ENCODE measurements around the gene GSTP1.
"Not testable (repeated sequence)": the region's sequence is repeated elsewhere in the genome, so short reads cannot be mapped to it uniquely, and the experiment has no call there.

GSTP1 gene

DNA sequence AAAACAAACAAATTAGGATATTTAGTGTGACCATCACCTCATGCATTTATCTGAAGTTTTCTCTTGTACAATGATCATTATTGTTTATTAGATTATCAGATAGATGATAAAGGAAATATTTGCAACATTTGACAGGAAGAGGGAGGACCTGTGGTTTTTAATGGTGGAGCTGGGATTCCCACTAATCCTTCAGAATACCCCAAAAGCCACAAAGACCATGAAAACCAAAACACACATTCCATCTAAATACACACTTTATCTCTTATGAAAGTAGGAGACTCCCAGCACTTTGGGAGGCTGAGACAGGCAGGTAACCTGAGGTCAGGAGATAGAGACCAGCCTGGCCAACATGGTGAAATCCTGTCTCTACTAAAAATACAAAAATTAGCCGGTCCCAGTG is 15.5 kb downstream of the GSTP1 start:
- DNase-seq: no peak

DNA sequence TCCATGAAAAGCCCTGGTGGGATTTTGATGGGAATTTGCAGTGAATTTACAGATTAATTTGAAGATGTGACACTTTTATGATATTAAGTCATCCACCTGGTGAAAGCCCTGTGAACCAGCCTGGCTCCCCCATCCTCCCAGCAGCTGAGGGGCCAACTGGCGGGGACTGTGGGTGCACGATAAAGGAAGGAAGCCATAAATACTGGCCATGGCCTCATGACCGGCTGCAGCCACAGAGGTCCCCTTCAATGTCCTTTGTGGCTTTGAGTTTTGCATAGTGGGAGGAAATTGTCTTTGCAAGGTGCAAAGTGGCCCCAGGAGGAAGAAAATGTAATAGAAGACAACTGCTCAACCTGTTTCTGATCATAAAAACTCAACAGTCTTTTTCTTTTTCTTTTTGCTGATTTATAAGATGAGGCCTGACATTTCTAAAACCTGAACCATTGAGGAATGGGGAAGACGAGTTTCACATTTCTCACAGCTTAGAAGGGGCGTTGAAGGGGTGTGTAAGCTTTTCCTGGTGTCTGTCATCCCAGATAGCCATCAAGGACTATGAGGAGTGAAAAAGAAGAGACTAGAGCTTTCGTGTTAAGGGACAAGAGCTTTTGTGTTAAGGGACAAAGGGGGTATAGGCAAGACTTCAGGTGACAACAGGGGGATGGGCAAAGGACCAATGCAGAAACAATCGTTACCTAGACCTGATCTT is 16.9 kb downstream of the GSTP1 start:
- no peak for DNase-seq

DNA sequence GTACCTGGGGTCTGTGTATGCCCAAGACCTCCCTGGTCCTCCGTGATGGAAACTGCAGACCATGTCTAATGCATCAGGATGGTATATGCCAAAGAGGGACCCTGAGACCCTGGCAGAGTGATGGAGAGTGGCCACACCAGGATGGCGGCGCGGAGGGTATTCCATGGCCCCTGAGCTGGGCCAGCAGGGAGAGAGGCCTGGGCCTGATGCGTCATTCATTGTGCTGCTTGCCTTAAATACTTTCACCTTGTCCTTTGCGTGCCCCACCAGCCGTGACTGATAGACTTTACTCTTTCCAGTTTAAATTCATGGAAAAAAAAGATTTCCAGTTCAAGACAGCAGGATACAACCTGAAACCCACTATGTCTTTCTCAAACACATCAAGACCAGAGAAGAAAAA is 17.5 kb downstream of the GSTP1 start:
- no peak for DNase-seq

DNA sequence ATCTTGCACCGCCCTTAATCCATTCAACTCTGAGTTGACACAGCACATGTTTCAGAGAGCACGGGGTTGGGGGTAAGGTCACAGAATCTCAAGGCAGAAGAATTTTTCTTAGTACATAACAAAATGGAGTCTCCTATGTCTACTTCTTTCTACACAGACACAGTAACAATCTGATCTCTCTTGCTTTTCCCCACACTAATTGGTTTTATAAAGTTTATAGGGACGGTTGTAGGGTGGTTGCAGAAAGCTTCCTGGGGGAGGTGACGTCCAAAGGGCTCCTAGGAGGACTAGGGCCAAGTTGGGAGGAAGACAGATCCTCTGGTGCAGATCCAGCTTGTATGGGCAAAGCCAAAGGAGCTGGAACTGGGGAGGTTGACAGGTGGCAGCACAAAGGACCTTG is 20.5 kb downstream of the GSTP1 start:
- DNase-seq: not testable (repeated sequence)

DNA sequence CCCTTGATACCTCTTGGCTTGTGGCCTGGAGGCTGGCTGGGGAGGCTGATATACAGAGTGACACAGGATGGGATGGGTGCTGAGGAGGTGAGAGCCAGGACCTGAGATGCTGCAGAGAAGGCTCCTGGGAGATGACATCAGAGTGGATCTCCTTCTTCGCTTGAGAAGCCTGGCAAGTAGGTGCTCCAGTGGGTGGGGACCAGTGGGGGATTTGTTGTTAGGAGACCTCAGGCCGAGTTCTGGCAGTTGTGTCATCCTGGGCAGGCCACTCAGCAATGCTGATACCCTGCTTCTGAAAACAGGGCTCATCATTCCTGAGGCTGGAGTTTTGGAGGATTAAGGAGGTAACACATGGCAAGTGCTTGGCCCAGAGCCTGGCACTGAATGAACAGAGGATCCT is 21.2 kb downstream of the GSTP1 start:
- no peak for DNase-seq

DNA sequence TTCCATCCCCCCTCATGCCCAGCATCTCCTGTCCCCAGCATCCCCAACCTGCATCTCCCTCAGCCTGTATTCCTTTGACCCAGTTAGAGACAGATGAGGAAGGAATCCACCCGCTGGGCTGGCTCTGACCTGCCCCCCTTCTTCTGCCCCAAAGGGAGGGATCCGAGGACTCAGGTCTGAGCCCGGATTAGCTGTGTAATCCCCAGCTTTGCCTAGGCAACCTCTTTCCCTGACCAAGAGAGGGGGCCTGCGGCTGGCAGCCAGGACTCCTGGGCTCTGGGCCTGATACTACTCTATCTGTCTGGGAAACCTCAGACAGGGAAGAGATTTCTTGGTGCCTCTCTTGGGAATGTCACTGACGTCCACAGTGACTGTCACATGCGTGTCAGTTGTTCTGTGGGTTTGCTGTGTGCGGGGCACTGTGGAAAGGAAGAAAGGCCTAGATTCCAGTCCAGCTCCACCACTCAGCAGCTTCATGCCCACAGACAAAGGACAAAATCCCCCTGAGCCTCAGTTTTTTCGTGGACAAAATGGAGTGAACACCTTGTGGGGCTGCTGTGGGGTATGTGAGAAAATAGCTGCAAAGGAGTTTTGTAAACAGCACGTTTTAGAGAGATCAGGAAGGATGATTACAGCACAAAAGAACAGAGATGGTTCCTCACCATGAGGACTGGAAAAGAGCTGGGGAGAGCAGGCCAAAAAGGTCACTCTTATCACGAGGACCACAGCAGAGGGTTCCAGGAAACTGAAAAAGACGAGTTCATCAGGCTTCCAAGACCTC is 21.8 kb downstream of the GSTP1 start:
- DNase-seq: no peak

DNA sequence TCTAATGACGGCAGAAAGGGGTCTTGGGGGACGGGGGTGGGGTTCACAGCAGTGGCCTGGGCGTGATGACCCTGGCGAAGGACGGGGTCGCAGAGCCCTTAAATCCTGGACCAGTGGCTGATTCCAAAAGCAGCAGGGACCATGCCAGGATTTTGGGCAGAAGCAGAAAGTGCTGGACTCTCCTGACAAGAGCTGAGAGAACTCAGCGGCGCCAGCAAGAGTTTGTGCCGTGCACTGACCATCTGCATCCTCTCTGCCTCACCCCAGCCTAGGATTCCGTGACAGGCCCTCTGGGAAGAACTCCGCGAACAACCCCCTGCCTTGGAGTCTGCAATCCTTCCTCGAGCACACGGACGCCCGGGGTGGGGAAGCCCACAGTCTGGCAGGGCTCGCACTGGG is 22.5 kb downstream of the GSTP1 start:
- no peak for DNase-seq

DNA sequence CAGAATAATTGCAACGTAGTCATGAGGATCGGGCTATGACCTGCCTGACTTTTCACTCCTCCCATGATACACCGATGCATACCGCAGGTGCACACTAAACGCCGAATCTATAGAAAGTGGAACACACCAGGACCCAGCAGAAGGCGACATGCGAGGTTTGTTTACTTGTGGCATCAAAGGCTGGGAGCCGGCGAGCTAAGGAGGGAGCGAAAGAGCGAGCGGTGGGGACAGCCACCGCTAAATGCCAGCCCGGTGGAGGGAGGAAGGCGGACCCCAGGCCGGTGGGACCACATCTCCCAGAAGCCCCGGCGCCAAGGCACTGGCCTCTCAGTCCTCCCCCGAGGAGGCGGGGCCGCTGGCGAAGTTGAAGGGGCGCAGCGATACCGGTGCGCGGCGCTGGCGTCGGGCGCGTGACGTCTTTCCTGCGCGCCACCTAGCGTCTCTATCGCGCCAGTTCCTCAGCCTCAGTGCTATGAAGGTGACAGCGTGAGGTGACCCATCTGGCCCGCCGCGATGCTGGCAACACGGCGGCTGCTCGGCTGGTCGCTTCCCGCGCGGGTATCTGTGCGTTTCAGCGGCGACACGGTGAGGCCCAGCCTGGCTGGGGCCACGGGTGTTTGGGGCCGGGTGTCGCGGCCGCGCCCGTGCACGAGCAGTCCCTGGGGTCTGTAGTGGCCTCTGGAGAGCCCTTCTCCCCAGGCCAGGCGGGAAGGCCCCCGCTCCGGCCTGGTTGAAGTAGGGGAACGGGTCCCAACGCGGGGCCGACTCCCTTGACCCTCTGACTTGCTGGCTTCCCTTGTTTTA is 23.1 kb downstream of the GSTP1 start, which contains the start of gene NDUFV1:
TSS of gene NDUFV1 (plus strand) at position 445 of the 804 bp plus-strand sequence. CDS start at position 514, 69 bp downstream.
- peak; percentile 97 for DNase-seq

DNA sequence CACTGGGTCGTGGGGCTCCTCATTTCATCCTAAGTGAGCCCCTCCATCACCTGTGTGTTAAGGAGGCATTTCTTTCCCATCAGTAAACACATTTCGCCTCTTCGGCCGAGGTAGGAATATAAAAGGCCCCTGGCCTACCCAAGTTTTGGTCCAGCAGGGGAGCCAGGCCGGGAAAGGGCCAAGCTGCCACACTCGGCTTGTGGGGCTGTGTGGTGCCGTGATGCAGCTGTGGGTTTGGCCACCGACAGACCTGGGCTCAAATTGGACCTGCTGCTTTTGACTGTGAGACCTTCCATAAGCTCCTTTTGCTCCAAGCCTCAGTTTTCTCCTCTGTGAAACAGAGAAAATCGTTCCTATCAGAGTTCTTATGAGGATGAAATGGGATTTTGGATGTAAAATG is 23.9 kb downstream of the GSTP1 start:
- no peak for DNase-seq

DNA sequence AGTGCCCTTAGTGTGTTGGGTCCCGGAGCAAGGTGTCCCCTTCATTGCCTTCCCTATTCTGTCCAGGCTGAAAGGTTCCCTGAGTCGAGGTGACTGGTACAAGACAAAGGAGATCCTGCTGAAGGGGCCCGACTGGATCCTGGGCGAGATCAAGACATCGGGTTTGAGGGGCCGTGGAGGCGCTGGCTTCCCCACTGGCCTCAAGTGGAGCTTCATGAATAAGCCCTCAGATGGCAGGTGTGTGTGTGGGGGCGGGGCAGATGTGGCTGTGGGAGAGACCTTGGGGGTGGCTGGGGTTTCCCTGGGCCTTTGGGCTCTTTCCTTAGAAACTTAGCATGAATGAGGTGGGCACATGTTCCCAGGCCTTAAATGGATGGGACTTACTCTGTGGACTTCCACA is 24.9 kb downstream of the GSTP1 start:
- DNase-seq: no peak

DNA sequence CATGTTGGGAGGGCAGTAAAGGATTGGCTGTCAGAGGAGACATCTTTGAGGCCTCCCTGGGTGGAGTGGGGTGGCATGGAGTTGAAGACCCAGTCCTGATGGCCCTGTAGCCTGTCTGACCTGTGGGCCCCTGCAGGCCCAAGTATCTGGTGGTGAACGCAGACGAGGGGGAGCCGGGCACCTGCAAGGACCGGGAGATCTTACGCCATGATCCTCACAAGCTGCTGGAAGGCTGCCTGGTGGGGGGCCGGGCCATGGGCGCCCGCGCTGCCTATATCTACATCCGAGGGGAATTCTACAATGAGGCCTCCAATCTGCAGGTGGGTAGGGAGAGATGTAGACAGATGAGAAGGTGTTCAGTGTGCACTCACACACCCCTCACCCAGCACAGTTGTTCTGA is 25.7 kb downstream of the GSTP1 start:
- no peak for DNase-seq

DNA sequence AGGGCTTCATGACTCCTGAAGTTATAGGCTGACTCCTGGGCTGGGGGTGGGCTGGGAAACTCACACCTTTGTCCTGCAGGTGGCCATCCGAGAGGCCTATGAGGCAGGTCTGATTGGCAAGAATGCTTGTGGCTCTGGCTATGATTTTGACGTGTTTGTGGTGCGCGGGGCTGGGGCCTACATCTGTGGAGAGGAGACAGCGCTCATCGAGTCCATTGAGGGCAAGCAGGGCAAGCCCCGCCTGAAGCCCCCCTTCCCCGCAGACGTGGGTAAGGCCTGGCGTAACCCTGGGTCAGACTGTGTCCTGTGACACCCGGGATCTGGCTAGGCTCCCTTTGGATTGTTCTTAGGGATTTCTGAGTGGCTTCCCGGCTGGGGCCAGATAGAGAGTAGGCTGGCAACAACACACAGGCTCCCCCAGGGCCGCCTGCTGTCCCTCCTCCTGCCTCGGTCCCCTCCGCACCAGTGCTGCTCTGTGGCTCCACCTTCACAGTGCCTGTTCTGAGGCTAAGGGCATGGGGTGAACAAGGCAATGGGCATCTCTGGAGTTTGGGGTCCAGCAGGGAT is 26.8 kb downstream of the GSTP1 start:
- no peak for DNase-seq

DNA sequence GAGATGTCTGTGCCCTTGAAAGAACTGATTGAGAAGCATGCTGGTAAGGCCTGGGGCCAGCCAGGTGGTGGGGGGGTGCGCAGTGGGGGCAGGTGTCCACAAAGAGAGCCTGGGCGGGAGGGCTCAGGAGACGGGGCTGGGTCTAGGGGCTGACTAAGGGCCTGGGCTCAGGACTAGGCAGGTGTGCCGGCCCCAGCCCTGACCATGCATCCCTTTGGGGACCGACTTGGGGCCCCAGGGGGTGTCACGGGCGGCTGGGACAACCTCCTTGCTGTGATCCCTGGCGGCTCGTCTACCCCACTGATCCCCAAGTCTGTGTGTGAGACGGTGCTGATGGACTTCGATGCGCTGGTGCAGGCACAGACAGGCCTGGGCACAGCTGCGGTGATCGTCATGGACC is 27.6 kb downstream of the GSTP1 start:
- no peak for DNase-seq

DNA sequence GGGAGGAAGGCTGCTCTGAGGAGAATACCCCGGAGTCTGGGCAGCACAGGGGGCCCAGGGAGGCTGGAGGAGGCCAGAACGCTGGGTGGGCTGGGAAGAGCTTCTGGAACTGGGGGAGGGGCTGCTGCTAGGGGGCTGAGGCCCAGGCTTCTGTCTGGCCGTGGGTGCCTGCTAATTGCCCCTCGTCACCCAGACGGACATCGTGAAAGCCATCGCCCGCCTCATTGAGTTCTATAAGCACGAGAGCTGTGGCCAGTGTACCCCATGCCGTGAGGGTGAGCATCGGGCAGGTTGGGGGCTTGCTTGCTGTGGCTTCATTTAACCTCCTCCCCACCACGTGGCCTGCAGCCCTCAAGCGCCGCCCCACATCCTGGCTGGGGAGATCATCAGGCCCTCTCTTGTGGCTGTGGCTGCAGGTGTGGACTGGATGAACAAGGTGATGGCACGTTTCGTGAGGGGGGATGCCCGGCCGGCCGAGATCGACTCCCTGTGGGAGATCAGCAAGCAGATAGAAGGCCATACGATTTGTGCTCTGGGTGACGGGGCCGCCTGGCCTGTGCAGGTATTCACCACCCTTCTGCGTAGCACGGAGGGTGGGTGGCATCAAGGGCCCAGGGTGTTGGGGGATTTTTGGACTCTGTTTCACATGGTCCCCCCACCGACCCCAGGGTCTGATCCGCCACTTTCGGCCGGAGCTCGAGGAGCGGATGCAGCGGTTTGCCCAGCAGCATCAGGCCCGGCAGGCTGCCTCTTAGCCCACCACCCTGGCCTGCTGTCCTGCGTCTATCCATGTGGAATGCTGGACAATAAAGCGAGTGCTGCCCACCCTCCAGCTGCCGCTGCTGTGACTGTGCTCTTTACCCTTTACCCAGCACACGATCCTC is 28.3 kb downstream of the GSTP1 start:
- no peak for DNase-seq

DNA sequence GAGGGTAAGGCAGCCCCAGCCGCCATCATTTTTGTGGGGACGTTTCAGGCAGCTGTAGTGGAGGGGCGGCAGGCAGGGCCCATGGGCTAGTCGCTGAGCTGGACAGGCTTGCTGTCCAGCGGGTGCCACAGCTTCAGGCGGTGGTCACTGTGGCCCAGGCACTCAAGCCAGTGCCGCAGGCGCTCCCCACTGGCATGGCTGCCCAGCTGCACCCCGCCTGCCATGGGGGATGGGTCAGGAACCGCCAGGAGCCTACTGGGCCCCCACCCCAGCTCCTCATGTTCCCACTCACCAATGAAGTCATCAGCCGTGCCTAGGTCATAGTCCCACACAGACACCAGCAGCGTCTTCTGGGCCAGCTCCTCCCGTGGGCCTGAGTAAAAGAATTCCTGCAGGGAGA is 29.1 kb downstream of the GSTP1 start:
- DNase-seq: no peak

DNA sequence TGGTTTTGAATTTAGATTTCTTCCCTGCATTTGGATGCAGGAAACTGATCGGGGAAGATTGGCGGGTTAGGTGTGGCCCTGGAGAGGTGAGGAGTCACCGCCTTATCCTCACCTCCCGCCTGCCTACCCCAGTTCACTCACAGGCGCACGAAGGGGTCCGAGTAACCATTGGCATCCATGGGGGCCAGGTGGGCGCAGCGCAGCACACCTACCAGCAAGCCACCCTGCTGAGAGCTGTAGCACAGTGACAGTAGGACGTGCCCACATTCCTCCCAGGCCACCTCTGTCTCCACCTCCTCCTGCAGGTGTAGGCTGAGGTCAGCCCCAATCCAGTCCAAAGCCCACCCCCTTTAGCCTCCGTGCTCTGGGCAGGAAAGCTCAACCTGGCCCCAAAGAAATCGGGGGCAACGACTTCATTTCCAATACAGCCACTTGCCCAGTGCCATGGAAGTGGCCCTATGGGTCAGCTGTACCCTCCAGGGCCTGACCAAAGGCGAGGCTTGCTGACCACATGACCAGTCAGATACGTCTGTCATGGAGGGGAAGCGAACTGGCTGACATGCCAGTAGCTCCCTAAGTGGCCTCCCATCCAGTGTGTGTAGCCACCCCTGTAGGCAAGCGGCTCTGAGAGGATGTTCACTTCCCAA is 29.8 kb downstream of the GSTP1 start:
- DNase-seq: no peak

DNA sequence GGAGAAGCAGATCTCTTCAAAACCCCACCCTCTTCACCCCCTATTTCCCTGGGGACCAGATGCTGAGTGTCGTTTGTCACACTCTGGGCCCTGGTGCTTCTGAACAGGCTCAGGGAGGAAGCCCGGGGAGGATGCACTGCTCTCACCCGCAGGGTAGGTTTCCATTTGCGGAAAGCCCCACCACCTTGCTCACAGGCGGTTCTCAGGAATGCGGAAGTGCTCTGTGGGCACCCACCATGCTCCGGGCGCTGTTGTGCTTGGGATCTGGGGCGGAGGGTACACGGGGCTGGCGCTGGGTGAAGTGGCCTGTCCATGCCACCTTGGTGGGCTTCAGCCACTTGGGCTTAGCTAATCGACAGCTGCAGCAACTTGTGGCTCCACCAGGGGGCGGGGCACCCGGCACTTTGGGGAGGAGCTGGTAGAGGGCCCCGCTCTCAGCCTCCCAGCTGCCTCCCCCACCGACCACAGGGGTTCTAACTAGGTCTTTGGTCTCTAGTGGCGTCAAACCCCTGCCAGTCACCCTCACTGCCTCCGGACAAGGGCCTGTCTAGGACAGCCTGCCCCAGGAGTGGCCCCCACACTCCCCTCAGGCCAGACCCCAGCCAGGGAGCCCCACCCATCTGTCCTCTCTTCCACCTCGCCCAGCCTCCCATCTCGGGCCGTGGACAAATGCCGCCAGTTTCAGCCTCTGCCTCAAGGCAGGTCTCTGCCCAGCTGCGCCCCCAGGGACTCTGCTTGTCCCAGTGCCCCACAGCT is 30.5 kb downstream of the GSTP1 start:
- DNase-seq: peak; percentile 76

DNA sequence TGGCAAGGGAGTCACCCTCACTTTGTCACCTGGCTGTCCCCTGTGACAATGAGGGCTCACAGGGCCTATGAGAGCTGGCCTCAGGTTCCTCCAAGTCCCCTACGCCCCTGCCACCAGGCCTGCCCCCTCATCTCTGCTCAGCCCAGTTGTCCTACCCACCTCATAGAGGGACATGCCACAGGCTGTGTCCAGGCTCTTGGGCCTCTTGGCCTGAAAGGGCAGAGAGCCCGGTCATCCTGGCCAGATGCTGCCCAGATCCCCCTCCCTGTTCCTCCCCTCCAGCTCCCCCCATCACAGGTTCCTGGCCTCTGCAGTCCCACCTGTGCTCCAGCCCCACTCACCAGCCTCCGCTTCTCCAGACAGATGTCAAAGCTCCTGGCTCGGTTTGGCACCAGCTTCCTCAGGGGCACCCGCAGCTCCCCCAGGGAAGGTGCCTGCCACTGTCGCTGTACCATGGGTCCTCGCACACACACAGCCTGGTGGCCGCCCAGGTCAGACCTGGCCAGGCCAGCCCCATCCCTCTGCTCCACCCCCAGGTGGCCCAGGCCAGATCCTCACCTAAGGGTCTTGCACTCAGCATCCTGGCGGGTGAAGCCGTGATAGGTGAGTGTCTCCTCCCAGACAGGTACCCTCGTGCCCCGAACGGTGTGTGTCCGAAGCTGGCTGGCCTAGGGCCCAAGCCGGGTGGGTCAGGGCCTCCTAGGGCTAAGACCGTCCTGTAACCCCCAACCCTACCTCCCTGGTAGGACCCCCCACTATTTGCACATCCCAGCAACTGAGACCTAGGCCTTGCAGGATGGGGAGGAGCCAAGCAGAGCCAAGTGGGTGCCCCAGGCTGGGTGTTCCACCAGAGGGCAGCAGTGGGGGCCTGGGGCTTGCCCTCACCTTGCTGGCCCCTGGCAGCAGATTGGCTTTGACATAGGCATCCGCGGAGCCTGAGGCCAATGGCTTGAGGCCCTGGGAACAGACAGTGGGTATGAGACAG is 31.4 kb downstream of the GSTP1 start:
- no peak for DNase-seq

DNA sequence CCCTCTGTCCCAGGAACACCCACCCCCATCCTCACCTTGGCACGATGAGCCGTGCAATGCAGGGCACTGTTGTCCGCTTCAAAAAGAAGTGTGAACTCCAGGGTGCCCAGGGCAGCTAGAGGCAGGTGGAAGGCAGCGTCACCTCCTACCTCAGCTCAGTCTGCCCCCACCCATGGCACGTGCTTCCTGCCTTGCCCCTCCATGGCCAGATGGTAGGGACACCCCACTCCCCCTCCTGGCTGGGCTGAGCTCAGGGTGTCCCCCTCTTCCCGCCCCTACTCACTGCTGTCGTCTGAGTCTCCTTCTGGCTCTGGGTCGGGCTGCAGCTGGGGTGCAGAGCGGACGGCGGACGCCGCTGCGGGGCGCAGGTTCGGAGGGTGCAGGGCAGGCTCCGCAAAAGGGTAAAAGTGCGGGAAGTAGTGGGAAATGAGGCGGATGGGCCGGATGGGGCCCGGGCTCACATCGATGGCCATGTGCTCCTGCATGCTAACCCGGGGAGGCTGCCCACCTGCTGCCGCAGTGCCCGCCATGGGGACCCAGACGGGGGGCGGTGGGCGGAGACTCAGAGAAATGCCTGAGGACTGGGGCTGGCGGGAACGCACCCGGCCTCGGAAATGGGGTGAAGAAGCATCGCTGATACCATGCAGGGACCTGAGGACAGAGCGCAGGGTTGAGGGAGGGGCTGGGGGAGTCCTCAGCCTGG is 32.3 kb downstream of the GSTP1 start:
- no peak for DNase-seq
